Activated CD4-positive, alpha-beta T cell treated with anti-CD3 and anti-CD28 coated beads for 1 hour (primary cell): ENCODE results near the gene CHCHD6.

Experiments
- DNase-seq: peaks from one replicate; pipeline ENCODE4 v3.0.0-alpha.2; 2020

CHCHD6 gene

DNA sequence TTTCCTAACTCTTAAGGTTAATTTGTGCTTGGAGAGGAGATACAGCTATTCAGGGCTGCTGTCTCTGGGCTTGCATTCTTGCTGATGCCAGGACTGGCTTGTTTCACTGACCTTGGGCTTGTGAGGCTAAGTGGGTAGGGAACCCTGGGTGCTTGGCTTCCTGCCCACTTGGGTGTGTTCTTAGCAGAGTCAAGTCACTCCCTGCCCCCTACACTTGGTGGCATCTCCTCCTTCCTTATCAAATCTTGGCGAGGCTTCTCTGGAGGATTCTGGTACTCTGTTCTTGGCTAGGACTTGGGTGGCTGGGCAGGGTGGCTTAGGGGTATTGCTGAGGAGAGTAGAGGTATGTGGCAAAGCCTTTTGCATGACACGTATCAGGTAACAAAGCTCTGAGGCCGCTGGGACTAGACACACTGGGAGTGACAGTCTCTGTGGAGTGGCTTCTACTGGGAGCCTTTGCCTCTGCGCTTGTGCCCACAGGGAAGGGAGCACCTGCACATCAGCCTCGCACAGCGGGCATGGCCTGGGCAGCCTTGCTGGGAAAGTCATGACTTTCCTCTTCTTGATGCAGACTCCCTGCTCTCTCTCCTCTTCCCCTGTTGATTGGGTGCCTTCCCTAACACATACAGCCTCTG lies 41.8 kb downstream of the CHCHD6 start:
- no peak for DNase-seq

DNA sequence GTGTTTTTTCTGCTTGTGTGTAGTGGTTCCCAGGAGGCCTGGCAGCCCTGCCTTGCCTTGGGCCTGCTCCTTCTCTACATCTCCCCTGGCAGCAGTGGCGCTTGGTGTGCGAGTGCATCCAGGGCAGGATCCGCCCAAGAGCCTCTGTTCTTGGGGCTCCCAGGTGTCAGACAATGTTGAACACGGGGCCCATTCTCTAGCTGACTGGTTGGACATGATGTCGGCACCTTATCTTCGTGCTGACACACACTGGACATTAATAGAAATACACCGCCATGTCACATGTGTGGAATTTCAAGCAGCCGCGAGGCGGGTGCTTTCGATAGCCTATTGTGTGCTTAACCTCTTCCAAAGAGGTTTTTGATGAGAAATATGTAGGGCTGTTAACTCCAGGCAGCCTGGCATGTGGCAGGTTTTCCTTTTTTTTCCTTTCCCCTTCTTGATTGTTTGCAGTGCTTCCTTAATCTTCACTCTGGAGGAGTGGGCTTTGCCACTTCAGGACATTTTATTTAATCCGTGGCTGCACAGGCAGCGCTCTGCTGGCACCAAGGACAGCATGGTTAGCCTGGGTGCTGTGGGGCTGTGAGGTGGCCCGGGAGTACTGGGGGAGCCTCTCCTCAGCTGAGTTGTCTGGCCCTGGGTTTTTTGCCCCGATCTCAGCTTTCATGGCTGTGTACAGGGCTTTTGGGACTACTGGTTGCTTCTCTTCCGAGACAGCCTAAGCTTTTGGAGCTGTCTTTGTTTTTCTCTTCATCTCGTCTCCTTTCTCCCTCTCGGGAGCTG lies 42.5 kb downstream of the CHCHD6 start:
- no peak for DNase-seq

DNA sequence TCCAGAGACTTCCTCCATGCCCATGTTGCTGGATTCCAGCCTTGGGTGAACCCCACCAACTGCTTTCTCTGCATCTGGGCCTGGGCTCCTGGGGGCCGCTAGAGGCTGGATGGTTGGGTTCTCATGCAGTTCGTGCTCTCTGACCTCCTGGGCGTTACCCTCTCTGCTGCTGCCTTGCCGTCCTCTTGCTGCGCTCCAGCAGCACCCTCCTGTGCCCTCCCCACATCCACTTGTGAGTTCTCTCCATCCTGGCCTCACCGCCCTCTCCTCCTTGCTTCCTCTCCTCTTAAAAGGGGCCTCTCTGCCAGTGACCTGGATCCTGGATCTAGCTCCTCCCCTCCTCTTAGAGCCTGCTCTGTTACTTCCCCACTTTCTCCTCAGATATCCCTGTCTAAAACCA lies 43.7 kb downstream of the CHCHD6 start:
- DNase-seq, result no peak

DNA sequence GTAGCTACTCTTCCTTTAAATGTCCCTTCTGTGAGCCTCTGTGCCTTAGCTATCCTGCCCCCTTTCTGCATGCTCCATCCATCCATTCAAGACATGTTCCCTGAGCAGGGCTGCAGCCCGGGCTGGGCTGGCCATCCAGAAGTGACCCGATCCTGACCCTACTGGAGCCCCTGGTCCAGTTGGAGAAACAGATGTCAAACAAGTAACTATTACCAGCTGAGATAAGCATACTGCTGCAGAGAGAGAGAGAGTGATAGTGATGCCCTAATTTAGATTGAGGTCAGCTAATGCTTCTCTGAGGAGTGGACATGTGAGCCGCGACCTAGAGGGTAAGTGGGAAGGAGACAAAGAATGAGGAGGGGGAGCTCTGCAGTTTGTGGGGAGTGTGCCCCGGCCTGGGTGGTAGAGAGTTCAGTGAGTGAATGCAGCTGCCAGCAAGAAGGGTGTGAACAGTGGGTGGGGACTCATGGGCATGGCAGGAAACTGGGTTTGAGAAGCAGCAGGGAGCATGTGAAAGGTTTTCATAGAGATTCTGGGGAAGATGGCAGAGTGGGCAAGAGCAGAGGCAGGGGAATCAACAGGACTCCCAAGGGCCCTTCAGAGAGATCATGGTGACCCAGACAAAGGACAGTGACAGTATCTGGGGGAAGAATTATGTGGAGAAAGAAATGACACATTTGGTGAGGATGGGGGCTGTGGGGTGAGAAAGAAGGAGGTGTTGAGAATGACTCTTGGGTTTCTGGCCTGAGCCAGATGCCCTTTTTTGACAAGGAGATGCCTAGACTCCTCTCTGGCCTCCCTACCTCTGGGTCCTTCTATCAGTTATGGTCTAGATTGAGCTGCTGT lies 44.9 kb downstream of the CHCHD6 start:
- DNase-seq, result no peak

DNA sequence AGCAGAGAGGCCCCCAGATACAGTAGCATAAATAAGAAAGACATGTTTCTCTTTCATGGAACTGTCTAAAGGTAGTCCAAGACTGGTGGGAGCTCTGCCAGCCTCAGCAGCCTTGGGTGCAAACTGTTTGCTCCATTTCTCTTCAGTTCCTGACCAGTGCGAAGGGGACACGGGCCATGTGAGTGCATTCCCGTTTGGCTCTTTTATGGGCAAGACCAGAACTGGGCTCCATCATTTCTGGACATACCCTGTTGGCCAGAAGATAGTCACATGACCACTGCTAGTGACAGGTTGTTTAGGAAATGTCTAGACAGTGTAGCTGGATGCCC lies 45.5 kb downstream of the CHCHD6 start:
- DNase-seq, result no peak

DNA sequence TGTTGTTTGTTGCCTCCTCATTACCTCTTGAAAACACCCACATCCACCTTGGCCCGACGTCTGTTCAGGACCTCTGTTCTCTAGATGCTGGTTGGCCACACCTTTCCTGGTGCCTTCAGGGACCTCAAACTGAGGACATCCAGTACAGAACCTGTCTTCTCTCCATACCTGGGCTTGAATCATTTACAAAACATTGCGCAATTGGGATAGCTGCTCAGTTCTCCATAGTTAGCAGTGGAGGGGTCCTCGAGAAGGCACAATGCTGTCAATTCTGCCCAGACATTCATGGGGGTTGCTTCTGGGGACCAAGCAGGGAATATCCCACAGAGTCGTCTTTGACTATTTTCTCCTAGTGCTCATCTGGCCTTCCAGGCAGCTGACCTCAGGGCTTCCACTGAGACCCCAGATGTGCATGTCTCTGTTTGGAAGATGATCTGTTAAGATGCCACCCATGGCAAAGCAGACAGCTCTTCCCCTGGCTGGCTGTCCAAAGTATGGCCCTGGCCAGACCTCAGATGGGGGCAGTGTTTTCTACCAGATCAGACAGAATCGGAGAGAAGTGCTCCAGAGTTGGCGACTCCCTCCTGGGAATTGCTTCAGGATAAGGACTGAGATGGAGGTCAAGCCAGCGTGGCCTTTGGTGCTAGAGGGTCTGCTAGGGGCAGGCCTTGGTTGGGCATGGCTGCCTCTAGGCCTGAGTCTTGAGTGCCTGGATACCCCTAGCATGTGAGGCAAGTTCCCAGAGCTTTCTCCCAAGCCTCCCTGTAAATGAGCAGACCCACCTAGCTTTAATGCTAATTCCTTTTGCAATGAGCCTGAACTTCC lies 46.1 kb downstream of the CHCHD6 start:
- no peak for DNase-seq

DNA sequence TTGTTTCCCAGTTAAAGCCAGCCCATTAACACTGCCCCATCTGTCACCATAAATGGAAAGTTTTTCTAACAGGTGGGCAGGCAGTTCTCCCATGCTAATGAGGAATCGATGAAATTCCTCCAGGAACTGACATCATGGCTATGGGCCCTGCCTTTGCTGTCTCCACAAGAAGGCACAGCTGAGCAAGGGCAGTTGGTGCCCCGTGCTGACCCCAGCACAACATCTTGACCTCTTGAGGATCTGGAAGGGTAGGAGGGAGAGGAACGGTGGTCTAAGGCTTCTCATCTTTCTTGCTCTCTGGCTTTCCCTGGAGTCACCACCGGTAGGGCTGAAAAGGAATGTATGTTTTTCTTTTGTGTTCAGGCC lies 46.7 kb downstream of the CHCHD6 start:
- no peak for DNase-seq

DNA sequence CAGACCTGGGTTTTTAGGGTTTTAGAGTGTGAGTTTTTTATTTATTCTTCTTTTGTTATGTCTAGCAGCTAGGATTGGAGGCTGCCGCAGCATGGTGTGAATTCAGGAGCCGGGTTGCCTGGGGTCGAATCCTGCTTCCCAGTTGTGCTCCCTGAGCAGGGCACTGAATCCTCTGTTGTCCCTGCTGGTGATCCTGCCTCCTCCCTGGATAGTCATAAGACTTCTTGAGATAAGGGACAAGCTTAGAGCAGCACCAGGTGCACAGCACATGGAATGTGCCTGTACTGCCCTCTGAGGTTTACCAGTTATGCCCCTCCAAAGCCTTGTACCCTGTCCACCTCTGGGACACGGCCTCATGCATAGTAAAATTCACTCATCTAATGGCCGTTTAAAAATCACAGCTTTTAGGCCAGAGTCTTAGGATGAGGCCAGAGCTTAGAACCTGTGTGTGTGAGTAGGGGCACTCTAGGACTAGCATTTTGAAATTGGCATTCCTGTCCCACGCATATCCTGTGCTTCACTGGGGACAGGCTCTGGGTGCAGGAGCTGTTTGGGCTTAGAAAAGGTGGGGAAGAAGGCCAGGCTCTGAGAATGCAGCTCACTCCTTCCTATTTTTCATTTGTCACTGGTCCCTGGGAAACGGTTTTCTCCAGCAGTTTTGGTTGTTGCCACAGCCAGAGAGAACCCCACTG lies 47.7 kb downstream of the CHCHD6 start:
- DNase-seq, result no peak

DNA sequence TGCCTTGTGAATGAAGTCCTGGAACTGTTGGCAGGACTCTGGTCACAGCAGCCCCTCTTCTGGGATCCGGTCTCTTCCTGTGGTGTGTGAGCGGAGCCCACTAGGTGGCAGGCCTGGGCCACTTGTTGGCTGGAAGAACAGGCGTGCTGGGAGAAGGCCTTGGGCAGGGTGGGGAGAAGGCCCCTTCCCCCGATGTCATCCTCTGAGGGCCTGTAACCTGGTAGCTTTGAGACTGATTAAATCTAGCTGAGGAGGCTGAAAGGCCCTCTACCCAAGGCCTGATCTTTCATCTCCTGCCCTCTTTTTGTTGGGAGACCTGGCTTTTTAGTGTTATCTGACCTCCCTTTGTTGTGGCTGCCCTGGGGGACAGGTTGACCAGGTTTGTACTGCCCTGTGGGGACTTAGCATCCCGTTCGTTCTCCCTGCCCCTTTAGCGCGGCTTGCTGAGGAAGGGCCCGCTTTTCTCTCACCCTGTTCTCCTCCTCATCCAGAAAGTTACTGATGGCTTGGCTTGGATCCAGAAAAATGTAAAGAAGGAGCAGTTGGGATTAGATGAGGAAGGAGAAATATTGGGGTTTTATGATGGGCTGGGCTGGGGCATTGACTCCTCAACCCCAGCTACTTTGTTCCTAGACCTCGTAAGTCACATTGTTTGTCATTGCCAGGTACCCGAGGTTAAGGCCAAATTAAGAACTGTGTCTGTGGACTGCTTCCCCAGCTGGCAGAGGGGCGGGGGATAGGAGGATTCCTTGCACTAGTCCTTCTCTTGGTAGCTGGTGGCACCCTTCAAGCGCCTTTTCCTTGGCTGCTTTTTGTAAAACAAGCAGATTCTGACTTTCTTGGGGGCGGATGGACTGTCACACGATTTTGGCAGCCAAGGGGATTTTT lies 48.5 kb downstream of the CHCHD6 start:
- no peak for DNase-seq

DNA sequence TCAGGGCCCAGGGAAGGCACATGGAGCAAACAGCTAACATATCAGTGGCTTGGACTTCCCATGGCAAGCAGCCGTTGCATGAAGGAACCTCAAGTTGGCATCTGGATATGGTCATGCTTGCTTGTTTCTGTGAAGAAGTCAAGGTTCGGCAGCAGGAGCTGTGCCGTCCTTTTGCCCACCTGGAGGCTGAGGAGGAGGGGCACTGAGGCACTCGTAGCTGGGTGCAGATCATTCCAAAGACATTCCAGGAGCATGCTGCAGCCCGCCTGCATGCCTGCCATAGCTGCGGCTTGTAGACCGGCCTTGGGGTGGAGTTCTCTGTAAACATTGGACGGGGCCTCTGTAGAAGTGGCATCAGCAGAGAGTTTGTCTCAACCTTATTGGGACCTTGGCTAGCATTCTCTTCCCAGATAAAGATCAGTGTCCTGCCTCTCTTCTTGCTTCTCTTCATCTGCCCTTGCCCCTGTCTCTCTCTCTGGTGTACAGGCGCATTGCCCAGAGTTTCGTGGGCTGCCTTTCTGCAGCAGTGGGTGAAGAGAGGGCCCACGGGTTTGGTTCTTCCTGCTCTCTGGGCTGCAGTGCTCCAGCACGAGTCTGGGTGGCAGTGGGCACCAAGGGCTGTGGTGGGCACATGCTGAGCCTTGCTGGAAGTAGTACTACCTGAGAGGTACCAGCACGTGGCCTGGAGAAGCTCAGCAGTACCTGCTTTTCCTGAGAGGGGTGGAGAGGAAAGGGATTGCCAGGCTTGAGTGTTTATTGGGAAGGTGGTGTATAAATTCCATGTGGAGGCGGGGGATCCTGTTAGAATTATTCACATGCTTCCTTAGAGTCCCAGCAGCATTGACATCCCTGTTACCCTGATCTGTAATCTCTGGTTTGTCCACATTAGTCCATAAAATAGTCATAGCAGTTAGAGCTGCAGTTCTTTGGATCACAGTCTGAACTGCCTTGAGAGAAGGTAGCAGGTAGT lies 49.4 kb downstream of the CHCHD6 start:
- no peak for DNase-seq

DNA sequence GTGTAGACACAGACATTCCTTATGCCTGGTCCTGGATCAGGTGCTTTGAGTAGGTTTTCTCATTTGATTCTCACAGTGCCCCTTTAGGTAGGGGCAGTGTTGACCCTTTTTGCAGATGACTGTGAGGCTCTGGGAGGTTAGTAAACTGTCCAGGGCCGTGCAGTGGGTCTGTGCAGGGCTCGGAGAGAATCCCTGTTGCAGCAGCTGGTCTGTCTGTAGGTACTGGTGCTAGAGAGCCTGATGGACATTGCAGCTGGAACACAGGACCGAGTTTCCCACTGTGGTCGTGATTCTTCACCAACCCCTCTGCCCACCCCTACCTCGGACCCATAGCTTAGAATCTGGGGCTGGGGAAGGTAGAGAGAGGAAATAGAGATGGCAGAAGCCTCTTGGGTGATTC lies 51.8 kb downstream of the CHCHD6 start:
- DNase-seq, result no peak

DNA sequence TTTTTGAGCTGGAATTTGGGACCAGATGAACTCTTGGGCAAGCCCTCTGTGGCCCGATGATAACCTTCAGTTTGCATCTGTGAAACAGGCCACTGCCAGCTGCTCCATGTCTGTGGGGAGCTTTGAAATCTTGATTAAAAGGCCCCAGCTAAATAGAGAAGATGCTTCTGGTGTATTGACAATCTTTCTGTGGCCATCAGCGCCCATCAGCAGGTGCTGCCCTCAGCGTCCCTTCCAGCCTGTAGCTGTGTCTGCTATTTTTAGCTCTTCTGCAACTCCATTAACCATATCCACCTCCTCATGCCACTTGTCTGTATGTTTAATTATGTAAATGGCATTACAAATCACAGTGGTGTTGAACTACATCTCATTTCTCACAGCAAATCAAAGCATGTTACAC lies 54.0 kb downstream of the CHCHD6 start:
- DNase-seq, result no peak

DNA sequence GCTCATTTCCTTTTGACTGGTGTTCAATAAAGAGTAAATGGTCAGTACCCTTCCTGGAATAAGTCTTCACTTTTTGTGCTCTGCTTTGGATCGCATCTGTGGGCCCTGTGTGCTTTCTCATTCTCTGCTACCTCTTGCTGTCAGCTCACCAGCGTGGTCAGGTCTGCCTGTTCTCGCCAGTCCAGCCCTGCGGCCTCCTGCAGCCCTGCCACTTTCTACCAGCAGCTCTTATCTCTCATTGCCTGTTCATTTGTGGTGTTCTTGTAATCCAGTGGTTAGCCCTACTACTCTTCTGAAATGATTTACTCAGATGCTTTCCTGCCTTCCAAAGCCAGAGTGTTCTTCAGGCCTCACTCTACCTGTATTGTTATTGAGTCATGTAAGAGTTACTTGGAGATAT lies 54.8 kb downstream of the CHCHD6 start:
- no peak for DNase-seq

DNA sequence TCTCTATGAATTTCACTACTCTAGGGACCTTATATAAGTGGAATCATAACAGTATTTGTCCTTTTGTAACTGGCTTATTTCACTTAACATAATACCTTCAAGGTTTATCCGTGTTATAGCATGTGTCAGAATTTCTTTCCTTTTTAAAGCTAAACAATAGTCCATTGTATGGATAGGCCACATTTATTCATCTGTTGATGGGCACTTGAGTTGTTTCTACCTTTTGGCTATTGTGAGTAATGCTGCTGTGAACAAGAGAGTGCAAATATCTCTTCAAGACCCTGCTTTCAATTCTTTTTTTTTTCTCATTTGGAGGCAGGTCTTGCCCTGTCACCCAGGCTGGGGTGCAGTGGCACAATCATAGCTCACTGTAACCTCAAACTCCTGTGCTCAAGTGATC lies 56.5 kb downstream of the CHCHD6 start:
- no peak for DNase-seq

DNA sequence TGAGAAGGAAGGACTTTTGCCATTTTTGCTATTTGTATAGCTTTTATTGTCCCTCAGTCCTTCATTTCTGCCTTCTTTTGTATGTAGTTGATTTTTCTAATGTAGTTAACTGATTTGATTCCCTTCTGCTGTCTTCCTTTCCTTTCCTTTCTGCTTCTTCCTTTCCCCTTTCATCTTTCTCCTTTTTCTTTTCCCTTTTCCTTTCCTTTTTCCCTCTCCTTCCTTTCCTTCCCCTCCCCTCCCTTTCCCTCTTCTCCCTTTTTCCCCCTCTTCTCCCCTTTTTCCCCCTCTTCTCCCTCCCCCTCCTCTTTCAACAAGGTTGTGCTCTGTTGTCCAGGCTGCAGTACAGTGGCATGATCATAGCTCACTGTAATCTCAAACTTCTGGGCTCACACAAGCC lies 59.0 kb downstream of the CHCHD6 start:
- no peak for DNase-seq

DNA sequence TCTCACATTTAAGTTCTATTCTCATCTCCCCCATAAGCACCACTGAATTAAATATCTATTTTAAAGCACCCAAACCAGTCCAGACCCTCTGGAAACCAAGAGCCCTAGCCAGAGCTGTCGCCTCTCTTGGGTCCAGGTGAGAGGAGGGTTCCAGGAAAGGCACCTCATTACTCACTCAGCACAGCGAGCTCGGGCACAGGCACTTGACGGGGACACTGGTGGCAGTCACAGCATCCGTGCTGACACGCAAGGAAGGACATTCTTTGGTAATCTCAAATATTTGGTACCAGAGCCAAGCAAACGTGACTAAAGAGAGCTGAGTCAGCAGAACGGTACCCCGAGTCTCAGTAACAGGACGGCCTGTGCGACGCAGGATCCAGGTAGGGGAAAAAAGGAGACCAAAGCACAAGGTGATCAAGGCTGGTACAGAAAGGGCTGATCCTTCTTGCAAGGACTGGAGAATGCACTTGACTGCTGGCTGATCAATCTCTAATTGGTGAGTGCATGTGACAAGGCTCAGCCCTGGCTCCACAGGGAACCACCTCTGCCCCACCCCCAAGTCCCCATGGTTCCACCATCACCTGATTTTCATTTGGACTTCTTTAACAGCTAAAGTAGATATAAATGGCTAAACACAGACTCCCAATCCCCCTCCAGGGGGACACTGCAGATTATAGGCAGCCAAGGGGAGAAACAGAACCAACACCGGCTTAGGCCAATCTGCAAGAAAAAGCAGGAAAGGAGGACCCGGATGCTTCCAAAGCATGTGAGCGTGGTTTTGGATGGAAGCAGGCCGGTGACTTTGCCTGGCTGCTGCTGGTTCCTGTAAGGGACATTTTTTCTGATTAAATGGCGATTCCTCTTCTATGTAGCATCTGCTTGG lies 61.4 kb downstream of the CHCHD6 start:
- DNase-seq, result no peak

DNA sequence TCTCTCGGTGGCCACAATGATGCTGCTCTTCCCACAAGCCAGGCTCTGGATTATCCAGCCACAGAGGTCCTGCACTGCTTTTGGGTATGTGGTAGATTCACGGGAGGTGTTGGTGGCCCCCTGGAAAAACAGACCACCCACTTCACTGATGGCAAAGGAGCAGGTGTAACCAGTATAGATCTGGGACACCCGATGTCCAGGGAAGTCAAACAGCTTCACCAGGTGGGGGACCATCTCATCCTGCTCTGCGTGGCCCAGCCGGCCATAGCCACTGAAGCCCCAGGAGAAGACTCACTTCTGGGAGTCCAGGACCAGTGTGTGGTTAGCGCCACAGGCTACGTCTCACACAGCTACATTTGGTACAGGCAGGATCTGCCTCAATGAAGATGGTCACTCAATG lies 62.6 kb downstream of the CHCHD6 start:
- DNase-seq, result no peak

DNA sequence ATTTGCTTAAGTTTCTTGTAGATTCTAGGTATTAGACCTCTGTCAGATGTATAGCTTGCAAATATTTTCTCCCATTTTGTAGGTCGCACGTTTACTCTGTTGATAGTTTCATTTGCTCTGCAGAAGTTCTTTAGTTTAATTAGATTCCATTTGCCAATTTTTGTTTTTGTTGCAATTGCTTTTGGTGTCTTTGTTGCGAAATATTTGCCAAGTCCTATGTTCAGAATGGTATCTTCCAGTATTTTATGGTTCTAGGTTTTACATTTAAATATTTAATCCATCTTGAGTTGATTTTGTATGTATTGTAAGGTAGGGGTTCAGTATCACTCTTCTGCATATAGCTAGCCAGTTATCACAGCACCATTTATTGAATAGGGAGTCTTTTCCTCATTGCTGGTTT lies 64.9 kb downstream of the CHCHD6 start:
- DNase-seq, result no peak

DNA sequence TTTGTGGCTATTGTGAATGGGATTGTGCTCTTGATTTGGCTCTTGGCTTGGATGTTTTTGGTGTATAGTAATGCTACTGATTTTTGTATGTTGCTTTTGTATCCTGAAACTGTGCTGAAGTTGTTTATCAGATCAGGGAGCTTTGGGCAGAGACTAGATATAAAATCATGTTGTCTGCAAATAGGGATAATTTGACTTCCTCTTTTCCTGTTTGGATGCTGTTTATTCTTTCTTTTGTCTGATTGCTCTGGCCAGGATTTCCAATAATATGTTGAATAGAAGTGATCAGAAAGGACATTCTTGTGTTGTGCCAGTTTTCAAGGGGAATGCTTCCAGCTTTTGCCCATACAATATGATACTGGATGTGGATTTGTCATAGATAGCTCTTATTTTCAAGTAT lies 66.1 kb downstream of the CHCHD6 start:
- no peak for DNase-seq
